Measurements from ENCODE around the gene REXO1.
"Not testable (repeated sequence)": the region's sequence is repeated elsewhere in the genome, so short reads cannot be mapped to it uniquely, and the experiment has no call there.

The REXO1 gene, protein sequence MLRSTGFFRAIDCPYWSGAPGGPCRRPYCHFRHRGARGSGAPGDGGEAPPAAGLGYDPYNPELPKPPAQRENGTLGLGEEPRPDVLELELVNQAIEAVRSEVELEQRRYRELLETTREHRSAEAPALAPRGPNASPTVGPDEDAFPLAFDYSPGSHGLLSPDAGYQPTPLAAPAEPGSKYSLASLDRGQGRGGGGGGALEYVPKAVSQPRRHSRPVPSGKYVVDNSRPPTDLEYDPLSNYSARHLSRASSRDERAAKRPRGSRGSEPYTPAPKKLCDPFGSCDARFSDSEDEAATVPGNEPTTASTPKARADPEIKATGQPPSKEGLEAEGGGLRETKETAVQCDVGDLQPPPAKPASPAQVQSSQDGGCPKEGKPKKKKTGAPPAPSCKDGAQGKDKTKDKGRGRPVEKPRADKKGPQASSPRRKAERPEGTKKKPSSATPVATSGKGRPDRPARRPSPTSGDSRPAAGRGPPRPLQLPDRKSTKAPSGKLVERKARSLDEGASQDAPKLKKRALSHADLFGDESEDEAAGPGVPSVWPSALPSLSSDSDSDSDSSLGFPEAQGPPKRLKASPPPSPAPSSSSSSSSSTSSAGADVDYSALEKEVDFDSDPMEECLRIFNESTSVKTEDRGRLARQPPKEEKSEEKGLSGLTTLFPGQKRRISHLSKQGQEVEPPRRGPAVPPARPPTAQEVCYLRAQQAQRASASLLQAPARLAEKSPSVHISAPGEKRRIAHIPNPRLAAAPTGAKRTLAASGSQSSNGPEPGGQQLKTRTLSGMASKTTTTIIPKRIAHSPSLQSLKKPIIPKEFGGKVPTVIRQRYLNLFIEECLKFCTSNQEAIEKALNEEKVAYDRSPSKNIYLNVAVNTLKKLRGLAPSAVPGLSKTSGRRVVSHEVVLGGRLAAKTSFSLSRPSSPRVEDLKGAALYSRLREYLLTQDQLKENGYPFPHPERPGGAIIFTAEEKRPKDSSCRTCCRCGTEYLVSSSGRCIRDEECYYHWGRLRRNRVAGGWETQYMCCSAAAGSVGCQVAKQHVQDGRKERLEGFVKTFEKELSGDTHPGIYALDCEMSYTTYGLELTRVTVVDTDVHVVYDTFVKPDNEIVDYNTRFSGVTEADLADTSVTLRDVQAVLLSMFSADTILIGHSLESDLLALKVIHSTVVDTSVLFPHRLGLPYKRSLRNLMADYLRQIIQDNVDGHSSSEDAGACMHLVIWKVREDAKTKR

DNA sequence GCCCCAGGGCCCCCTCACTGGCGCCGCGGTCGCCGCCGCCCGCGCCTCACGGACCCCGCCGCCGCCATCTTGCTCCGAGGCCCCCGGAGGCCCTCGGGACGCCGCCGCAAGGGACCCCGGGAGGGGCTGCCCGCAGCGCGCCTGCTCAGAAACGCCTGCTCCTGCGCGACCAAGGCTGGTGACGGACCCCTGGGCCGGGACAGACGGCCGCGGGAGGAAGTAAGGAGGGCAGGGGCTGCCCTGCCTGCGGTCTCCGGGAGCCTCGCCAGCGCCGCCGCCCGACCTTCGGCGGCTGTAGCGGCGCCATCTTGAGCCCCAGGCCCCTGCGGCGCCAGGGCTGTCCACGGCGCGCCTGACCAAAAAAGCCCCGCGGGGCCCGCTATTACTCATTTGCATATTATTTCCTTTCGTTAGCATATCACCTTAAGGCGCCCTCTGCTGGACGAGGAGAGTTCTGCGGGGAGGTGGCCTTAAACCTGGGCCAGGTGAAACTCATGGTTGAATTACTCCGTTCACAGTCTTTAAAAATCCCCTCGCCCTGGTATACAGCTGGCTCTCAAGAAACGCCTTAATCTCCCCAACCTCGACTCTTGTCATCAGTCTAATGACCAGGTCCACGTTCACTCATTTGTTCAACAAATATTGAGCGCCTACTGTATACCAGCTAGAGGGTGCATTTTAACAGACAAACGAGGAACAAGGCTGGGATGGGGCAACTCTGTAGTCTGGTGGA, at the start of gene REXO1:
TSS of gene REXO1 (minus strand) at position 85 of the 733 bp plus-strand sequence. CDS start 125 bp downstream, outside the sequence.
- DNase-seq (ENCODE audit: low read depth), result peak; percentile 99

DNA sequence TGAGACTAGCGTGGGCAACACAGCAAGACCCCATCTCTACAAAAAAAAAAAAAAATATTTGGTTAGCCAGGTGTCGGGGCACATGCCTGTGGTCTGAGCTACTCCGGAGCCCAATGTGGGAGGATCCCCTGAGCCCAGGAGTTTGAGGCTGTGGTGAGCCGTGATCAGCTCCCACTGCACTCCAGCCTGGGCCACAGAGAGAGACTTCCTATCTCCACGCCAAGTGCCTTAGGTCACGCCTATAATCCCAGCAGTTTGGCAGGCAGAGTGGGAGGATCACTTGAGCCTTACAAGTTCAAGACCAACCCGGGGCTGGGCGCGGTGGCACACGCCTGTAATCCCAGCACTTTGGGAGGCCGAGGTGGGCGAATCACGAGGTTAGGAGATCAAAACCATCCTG, 48.2 kb upstream of the REXO1 start:
- no peak for DNase-seq (ENCODE audit: low read depth)

DNA sequence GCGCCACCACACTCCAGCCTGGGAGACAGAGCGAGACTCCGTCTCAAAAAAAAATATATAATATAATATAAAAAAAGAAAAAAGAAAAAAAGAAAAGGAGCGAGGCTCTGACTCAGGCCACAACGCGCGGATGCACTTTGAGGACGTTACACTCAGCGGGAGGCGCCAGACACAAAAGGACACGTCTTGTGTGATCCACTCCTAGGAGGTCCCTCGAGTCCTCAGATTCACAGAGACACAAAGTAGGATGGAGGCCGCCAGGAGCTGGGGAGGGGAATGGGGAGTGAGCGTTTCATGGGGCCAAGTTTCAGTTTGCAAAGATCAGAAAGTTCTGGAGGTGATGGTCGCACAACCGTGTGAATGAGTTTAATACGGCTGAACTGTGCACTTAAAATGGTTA, 45.5 kb upstream of the REXO1 start:
- DNase-seq (ENCODE audit: low read depth), result no peak

DNA sequence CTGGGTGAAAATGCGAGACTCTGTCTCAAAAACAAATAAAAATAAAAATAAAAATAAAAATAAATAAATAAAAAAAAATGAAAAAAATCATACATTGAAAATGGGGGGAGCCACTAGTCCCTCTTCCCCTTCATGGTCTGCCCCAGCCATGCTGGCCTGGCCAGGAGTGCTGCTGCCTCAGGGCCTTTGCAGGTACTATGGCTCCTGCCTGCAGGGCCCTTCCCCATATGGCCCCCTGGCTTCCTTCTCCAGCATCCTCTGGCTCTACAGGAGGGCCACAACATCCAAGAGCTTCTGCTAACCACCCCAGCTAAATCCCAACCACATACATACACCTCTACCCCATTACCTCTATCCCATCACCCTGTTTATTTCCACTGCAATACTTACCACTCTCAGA, 41.6 kb upstream of the REXO1 start:
- no peak for DNase-seq (ENCODE audit: low read depth)

DNA sequence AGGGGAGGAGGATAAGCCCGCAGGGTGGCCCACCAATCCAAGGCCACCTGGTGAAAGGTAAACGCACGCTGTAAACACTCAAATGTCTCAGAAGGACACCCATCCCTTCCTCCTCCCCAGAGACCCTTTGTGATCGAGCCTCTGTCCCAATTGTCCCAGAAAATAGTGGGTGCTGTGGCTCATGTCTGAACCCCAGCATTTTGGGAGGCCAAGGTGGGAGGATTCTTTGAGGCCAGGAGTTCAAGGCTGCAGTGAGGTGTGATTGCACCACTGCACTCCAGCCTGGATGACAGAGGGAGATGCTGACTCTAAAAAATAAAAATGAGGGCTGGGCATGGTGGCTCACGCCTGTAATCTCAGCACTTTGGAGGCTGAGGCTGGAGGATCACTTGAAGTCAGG, 40.1 kb upstream of the REXO1 start:
- no peak for DNase-seq (ENCODE audit: low read depth)

DNA sequence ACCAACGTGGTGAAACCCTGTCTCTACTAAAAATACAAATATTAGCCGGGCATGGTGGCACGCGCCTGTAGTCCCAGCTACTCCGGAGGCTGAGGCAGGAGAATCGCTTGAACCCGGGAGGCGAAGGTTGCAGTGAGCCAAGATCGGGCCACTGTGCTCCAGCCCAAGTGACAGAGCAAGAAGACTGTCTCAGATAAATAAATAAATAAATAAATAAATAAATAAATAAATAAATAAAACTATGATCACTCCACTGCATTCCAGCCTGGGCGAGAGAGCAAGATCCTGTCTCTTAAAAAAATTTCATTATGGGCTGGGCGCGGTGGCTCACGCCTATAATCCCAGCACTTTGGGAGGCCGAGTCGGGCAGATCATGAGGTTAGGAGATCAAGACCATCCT, 38.1 kb upstream of the REXO1 start:
- DNase-seq (ENCODE audit: low read depth), result not testable (repeated sequence)

DNA sequence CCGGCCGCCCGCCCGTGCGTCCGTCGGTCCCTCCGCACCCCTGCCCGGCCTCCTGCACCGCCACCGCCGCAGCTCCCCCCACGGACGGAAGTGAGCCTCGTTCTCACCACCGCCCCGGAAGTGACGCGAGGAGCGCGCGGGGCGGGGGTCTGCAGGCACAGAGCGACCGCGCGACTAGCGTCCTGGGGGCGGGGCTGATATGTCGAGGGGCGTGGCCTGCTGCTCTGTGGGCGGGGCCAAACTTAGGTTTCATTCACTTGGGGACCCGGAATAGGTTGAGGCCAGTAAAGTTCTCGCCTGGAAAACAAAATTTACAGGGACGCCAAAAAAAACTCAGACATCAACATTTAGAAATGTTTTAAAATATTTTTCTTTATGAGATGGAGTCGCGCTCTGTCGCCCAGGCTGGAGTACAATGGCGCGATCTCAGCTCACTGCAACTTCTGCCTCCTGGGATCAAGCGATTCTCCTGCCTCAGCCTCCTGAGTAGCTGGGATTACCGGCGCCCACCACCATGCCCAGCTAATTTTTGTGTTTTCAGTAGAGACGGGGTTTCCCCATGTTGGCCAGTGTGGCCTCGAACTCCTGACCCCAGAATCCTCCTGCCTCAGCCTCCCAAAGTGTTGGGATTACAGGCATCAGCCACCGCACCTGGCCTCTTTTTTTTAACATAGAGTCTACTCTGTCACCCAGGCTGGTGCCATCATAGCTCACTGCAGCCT, 37.3 kb upstream of the REXO1 start, which contains the start of gene ABHD17A:
TSS of gene ABHD17A (minus strand) at position 99 of the 722 bp plus-strand sequence. CDS start 3,930 bp downstream, outside the sequence.
- peak; percentile 95 for DNase-seq (ENCODE audit: low read depth)

DNA sequence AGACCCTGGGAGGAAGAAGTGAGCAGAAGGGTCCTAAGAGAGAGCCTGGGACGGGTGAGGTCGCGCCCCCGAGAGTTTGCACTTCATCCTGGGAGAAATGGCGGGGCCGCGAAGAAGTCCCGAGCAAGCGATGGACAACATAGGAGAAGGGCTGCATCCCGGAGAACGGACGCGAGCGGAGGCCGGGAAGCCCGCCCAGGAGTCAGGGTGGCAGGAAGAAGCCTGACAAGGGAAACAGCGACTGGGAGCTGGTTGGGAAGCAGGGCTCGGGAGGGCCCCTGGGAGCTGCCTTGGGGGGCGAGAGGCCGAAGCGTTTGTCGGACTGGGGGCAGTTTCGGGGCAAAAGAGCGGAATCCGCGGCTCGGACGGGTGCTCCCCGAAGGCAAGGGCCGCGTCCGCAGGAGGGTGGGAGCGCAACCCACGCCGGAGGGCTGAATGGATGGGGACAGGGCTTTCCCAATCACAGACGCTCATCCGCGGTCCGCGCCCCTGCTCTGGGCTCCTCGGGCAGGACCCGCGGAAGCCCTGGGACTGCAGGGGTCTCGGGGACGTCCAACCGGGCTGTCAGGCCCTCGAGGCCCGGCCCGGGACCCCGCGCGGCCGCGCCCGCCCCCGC, 36.5 kb upstream of the REXO1 start:
- DNase-seq (ENCODE audit: low read depth), result no peak

DNA sequence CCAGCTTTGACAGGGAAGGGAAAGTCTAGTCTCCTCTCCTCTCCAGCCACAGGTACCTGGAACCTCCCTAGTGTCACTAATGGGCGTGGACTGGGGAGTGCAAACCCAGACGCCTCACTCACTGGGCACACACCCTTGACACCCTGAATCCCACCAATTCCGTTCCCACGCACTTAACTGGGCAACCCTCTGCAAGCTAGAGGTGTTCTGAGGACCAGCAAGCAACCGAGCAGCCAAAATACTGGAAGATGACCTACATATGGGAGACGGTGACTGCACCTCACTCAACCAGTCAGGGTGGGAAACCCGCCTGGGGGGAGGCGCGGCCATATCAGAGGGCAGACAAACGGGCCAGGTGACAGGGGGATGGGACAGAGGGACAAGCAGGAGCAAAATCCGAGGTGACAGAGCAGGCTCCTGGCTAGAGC, 36.0 kb upstream of the REXO1 start:
- DNase-seq (ENCODE audit: low read depth), result no peak

DNA sequence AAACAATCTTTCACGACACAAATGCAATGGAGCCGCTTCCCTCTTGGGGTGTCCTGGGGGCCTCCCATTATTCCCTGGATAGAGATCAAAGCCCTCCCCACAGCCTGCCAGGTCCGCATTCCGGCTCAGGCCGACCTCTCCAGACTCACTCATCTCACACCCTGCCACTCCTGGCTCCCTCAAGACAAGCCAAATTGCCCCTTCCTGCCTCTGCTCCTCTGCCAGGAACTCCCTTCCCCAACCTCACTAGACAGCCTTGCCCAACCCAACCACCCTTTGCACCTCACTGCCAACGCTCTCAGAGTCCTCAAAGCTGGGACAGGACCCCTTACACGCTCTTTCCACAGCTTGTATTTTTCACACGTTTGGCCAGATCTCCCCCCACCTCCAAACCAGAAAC, 35.5 kb upstream of the REXO1 start:
- no peak for DNase-seq (ENCODE audit: low read depth)

DNA sequence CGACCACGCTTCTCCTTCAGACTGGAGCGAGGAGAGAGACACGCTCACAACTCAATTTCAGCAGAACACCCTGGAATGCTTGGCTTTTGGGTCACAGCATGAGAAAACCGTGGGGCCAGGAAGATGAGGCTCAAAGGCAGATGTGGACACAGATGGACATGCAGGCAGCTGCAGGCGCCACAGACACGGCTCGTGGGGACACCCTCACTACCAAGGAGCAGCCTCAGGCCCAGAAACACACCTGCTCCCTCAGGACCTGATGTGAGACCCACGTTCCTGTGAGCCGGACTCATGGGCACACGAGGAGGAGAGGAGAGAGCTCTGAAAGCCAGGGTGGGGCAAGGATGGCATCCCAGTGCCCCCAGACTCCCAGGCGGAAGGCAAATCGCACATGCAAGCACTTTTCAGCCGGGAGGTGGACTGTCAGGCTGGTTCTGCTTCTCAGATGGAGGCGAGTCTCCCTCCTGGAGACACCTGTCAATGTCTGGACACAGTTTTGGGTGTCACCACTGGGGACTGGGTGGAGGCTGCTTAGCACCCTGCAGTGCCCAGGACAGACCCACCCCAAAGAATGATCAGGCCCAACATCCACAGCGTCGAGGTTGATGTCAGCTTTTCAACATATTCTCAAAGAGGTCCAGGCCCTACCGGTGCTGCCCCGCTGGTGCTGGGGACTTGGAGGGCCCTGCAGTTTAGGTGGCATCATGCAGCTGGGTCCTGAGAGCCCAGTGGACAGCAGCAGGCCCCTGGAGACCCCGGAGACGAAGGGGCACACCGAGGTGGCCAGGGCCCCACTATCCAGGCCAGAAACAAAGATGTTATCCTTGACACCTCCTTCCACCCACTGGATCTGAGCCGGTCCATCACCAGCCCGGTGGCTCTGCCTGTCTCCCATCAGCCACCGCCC, 34.8 kb upstream of the REXO1 start:
- no peak for DNase-seq (ENCODE audit: low read depth)

DNA sequence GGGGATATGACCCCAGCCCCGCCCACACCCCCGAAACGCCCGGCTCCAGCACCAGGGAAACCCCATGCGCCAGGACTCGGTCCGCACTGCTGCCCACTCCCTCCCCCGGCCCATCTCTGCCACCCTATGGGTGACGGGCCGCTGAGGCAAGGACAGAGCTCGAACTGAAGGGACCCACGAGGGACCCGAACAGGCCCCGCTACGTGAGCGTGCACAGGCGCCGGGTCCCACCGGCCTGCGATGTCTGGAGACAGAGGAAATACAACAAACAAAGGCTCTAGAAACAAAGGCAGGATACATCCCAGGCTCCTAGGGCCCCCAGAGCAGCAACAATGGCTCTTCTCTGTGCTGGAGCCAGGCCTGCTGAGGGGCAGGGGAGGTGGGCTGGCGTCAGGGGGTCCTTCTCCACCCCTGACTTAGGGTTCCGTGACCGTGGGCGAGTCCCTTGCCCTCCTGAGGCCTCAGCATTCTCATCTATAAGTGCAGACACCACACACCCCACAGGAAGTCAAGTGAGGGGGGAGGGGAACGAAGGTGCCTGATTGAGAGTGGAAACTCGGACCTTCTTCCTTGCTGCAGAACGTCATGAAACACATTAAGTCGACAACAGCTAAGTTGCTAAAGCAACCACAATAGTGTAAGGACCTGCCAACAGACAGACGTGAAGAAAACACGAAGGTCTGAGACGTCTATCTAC, 34.0 kb upstream of the REXO1 start:
- peak; percentile 67 for DNase-seq (ENCODE audit: low read depth)

DNA sequence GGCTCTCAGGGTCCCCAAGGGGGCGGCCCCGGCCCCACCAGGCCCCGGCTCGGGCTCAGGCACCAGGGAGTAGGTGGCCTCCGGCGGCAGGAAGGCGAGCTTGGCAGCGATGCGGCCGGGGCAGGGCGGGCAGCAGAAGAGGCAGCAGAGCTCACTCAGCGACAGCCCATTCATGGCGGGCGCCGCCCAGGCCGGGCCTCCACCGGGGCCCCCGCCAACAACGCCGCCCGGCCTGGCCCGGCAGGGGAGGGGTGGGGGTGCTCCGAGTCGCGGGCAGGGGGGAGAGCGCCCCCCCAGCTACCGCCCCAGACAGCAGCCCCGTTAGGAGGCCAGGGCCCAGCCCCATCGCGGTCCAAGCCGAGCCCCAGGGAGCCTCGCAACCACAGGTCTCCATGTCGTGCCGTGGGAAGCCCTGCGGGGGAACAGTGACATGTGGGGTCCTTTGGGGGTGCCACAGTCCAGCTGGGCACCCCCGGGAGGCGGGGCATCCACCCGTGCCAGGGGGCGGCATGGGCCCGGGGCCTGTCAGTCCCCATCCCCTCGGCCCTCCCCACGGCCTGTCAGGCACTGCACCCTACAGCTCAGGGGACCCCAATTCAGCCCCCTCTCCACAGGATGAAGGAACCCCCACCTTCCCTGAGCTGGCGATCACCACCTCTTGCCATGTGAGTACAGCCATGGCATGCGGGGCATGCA, 33.3 kb upstream of the REXO1 start:
- DNase-seq (ENCODE audit: low read depth), result not testable (repeated sequence)

DNA sequence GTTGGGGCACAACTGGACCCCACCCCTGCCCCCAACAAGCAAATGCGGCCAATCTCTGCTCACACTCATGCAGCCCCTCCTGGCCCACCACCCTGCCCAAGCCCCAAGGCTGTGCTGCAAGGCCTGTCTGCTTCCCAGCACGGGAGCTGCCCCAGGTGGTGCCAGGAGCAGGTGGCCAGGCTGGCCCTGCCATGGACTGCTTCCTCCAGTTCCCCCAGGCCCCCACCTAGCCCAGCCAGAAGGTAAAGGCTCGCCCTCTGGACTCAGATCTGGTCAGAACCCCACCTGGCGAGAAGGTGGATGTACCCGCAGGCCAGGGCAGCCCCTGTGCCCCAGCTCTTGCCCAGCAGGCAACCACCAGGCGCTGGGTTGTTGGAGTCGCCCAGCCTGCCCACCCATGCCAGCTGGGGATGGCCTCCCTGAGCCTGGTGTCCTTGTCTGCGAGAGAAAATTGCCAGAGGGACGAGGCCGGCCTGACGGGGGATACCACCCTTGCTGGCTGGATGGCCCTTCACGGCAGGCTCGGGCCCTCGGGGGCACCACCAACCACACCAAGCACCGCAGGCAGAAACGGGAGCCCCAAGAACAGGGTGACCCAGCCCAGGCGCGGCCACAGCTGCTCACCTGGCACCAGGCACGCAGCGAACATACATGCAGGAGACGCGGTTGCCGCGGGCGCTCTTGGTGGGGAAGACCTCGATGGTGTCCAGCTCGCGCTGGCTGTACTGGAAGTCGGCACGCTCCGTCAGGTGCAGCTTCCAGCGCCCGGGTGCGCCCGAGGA, 32.5 kb upstream of the REXO1 start:
- DNase-seq (ENCODE audit: low read depth), result no peak

DNA sequence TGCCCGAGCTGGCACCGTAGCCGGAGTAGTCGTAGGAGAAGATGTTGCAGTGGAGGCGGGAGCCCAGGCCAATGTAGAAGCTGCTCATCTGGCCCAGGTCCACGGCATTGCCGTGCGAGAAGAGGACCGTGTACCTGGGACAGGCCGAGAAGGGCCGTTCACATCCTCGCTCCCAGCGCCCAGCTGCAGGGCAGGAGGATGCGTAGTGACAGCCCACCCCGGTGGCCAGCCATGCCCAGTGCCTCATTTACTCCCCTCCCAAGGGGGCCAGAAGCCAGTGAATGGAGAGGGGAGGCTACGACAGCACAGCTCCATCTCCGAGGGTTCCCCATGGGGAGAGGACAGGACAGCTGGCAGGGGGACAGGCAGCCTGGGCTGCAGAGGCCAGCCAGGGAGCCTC, 31.7 kb upstream of the REXO1 start:
- not testable (repeated sequence) for DNase-seq (ENCODE audit: low read depth)

DNA sequence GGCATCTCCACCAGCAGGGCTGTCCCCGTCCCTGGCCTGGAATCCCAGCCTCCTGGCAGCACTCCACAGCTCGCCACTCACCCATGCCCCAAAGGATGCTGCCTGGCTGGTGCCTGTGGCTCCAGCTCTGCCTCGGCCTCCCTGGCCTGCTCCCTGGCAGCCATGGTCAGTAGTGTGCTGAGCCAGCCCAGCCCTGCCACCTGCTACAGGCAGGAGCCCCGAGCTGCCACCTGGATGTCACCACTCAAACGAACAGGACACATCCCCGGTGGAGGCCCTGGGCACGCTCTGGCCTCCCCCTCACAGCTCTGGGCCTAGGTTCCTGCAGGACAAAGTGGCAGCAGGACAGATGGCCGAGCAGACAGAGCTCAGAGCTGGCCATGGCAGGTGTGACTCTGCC, 30.3 kb upstream of the REXO1 start:
- not testable (repeated sequence) for DNase-seq (ENCODE audit: low read depth)

DNA sequence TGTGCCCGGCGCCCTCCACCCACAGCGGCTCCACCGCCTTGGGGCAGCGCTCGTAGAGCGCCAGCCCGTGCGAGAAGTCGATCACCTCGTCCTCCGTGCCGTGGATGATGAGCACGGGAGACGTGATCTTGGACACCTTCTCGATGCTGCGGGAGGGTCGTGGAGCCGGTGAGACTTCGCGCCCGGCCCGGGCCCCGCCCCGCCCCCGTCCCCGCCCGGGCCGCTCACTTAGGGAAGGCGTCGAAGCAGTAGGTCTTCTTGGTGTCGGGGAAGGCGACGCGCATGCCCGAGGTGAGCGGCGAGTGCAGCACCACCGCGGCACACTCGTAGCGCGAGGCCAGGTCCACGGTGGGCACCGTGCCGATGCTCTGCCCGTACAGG, 29.0 kb upstream of the REXO1 start:
- not testable (repeated sequence) for DNase-seq (ENCODE audit: low read depth)
